Left kidney (tissue), 2 donors: ENCODE measurements around the gene ZNF467. TPM values are rescaled to one million over a fixed set of nuclear protein-coding genes. Genes with fewer than 3 reads are reported as not detected.

Source experiments
- DNase-seq: peaks from one replicate; pipeline ENCODE4 v3.0.0-alpha.2; 2013
- polyA plus RNA-seq: library from polyadenylated mRNA; unstranded; fragments of 120-200 nt; gene quantifications from one replicate; pipeline ENCODE4 v1.2.1, GENCODE V29; 2013; ENCODE audit not compliant: insufficient read length

ZNF467 gene
- polyA plus RNA-seq, 1 donor, result 27.8 TPM

DNA sequence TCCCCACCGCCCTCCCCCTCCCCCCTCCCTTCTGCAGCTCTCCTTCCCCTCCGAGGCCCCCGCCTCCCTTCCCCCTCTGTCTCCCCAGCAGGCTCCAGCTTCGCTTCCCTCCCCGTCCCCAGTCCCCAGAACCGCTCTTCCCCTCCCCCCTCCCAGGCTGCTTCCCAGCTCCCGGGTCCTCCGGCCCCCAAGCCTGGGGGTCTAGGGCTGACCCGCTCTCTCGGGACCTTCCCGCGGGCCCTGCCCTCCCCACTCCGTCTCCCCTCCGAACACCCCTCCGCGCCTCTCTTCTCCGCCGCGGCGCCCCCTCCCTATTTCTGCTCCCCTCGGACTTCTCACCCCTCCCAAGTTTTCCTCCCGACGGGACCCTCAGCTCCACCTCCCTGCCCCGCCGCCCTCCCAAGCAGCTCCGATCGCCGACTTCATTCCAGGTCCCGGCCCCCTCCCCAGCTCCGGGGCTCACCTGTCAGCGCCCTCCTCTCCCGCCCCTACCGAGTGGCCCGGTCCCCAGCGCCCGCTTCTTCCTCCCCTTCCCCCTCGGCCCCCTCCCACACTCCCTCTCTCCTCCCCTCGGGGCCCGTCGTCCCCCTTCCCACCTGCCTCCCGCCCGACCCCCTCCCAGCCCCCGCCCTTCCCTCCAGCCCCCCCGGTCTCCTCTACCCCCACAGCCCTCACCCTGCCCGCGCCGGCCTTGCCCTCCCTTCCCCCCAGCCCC lies 990 bp downstream of the ZNF467 start:
- no peak for DNase-seq

- peak; percentile 95 for DNase-seq
These were observed 1.6 kb downstream of the ZNF467 start for GRCh38 chr7:149771720-149772240.

GRCh38 chr7:149770728-149771636 lies 2.4 kb downstream of the ZNF467 start:
- no peak for DNase-seq

- no peak for DNase-seq
These were observed 3.5 kb downstream of the ZNF467 start for GRCh38 chr7:149769915-149770314.

DNA sequence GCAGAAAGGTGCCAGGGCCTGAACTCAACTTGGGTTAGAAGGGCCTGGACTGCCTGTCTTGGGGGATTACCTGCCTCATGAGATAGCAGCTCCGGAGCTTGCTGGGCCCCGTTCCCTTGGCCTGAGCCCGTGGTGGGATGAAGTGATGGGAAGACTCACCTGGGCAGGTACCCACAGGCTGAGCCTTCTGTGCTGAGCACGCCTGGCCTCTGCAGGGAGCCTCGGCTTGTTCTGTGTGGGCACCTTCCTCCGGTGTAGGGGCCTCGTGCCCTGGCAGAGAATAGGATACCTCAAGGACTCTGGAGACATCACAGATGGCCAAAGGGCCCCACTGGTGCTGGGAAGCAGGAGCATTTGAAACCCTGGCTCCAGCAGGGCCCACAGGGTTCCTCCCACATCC lies 4.5 kb downstream of the ZNF467 start:
- DNase-seq, result no peak

DNA sequence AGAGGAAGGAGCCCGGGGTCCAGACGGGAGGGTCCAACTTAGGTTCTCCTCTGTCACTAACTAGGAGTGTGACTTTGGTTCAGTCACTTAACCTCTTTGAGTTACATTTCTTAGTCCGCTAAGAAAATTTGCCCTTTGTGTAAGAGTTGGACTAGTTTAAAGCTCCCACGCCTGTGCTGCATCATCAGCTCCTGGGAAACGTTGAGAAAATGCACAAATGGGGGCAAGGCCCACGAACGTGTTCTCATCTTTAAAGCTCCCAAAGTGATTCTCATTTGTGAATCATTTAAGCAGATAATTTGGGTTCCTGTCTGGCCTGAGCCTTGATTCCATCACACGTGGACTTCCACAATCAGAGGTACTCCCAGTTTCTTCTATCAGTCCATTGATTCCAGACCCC lies 6.3 kb downstream of the ZNF467 start:
- DNase-seq, result no peak

DNA sequence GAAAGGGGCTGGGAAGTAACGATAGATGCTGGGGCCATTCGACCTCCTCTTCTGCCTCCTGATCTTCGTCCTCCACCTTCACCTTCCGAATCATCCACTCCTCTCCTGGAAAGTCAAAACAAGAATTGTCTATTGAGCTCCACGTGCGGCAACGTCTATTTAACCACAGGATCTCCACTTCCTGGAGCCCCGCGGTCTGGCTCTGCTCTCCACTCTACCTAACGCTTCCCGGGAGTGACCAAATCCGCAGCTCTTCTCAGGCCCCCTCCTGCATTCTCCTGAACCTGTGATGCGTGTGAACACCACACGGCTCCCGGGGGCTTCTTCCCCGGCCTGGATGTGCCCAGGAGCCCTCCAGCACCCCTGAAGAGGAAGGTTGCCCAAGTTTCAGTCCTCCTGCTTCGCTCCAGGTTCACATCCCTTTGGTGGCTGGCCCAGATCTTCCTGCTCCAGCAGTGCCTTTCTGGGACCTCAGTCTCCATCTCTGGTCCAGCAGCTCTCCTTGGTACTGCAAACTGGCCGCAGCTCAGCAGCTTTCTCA lies 7.2 kb downstream of the ZNF467 start:
- no peak for DNase-seq

- DNase-seq, result no peak
These were observed 7.8 kb downstream of the ZNF467 start for GRCh38 chr7:149765399-149766121.

DNA sequence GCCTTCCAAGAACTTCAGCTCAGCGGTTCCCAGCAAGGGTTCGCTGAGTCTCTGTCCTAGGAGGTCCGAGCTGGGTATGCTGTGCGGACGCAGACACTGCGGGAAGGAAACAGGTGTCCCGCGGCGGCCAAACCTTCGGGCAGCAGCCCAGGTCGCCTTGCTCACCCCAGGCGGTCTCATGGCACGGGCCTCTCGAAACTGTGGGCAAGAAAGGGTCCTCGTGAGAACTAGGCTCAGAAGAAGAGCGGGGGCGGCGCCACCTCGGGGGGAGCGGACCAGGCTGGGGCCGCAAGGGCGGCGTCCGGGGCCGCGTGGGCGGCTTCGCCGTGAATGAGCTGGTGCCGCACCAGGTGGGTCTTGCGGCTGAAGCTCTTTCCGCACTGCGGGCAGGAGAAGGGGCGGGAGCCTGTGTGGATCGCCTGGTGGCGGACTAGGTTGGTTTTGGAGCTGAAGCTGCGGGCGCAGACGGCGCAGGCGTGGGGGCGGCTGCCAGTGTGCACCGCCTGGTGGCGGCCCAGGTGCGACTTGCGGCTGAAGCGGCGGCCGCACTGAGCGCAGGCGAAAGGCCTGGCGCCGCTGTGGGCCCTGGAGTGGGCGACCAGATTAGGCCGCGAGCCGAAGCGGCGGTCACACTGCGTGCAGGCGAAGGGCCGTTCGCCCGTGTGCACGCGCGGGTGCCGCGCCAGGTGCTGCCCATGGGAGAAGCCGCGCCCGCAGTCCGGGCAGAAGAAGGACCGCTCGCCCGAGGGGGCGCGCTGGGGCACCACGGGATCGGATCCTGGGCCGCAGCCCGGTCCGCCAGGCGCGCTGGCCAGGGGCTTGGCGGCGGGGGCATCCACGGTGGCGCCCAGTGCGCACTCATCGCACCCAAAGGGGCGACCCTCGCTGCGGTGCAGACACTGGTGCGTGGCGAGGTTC lies 8.6 kb downstream of the ZNF467 start:
- no peak for DNase-seq

DNA sequence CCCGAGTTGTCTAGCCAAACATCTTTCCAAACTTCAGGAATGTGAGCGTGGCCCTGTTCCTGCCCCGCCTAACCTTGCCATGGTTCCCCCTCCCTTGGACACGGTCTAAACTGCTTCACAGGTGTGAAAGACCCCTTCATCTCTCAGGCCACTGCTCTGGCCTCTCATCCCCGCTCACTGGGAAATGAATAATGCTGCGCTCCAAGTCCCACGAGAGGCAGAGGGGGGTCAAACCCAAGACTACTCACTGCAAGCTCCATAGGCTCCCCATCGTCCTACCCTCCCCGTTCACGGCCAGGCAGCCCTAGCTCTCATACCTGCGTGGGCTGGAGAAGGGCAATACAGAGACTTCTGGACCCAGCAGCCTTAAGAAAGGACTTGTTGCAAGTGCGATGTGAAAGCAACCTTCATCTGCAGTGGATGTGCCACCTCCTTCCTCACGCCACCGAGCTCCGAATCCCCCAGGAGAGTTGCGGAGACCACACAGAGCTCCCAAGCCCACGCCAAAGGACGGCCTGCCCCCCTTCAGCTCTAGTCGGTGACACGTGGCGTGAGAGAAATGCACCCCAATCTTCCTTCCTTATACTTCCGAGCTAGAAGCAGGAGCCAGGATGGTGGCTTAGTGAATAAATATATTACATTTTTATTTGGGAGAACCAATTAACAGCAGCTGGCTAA lies 9.7 kb downstream of the ZNF467 start:
- DNase-seq, result no peak

DNA sequence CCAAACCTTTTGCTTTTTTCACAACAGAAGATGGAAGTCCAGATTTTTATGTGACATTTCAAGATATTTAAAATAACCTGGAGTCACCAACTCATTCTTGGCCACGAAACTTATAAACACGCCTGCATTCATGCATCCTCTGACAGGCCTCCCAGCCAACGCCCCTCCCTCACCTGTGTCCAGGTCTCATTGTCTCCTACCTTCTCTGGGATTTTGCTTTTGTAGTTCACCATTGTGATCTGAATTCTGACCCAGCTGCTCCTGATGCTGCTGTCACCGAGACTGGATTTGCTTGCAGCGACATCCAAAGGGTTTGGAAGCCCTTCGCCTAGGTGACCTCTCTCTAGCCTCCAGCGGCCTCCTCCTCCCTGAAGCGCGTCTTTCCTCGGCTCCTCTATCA lies 10.8 kb downstream of the ZNF467 start:
- DNase-seq, result no peak

GRCh38 chr7:149762089-149762488 lies 11.3 kb downstream of the ZNF467 start:
- DNase-seq, result no peak

GRCh38 chr7:149761307-149761706 lies 12.1 kb downstream of the ZNF467 start:
- DNase-seq, result no peak

DNA sequence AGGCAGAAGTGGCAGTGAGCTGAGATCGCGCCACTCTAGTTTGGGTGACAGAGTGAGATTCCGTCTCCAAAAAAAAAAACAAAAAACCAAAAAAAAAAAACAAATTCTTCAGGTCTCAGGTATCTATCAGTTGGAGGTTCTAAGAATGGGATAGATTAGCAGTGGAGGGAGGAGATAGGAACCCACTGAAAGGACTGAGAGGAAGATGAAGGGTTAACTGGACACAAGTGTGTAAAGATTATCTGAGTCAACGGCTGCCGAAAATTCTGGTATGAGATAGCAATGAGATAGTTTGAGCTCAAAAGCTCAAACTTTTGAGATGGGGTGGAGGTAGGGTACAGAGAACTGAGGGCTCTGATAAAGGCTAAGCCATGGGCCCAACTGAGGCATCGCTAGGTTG lies 12.8 kb downstream of the ZNF467 start:
- DNase-seq, result no peak

GRCh38 chr7:149759093-149759860 lies 14.1 kb downstream of the ZNF467 start:
- DNase-seq, result no peak

- no peak for DNase-seq
These were observed 19.8 kb downstream of the ZNF467 start for GRCh38 chr7:149753375-149754233.

- no peak for DNase-seq
These were observed 20.7 kb downstream of the ZNF467 start for GRCh38 chr7:149752646-149753045.

- DNase-seq, result no peak
These were observed 22.2 kb downstream of the ZNF467 start for GRCh38 chr7:149751043-149751775.
